GM18870 (cell line): ENCODE results near the gene COX8A.
A peak's percentile ranks its signal among the peaks of the same experiment; 100 is the strongest.
"Not testable (repeated sequence)": the region's sequence is repeated elsewhere in the genome, so short reads cannot be mapped to it uniquely, and the experiment has no call there.

Experiments used
- ATAC-seq: cut with Tn5 transposase; IDR thresholded peaks from one replicate; pipeline ENCODE4 v1.9.1; 2021; ENCODE audit warnings: moderate library complexity; ENCODE audit not compliant: unreplicated experiment

COX8A gene

DNA sequence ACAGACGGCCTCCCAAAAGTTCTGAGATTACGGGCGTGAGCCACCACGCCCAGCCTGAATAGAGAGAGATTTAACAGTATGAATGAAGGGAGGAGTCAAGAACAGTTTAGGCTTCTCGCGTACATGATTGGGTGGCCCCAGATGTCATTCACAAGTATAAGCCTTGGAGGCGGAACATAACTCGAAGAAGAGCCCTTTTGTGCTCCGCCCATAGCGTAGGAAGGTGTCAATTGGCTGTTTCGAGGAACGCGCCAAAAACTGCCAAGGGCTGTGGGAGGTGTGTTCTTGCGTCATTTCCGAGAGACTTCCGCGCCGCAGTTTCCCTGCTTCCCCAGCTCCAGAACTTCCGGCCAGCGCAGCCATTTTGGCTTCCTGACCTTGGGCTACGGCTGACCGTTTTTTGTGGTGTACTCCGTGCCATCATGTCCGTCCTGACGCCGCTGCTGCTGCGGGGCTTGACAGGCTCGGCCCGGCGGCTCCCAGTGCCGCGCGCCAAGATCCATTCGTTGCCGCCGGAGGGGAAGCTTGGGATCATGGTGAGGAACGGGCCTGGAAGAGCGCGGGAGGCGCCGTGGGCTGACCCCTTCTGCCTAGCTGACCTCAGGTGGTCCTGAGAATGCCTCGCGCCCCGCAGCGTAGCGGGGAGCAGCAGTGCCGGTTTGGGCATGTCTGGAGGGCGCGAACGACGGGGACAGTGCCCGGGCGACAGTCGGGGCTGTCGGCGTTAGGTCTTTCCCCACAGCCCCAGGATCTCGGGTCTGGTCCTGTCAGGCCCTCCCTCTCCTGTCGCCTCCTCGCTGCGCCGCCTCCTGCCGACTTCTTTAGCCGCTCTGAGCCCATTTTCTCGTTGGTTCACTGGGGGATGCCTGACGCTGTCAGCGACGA lies at the start of gene COX8A:
Gene COX8A, plus strand, starts transcription at position 362 of the 885 bp plus-strand sequence. Its CDS starts 61 bp downstream, at position 423.
- ATAC-seq: peak; percentile 96

DNA sequence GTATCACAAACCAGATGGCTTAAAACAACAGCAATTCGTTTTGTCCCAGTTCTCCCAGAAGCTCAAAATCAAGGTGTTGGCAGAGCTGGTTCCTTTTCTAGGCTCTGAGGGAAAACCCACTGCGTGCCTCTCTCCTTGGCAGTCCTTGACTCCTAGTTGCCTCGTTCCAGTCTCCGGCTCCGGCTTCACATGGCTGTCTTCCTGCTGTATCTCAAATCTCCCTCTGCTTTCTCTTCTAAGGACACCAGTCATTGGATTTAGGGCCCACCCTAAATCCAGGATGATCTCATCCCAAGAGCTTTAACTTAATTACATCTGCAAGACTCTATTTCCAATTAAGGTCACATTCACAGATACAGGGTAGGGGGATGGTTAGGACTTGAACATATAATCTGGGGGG lies 44.8 kb upstream of the COX8A start:
- no peak for ATAC-seq

DNA sequence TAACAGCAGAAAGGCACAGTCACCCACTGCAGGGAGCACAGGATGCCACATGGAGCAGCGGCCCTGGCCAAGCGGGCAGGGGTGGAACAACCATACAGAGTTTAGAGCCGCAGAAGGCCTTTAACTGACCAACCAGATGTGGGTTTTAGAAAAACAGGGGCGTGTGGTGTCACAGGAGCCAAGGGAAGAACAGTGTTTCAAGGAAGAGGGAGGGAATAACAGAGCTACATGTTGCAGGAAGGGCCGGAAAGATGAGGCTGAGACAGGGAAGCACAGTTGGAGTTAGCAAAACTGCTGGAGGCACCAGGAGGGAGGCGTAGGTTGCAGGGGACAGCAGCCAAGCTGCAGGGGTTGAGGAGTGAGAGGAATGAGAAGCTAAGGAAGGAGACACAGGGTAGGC lies 43.4 kb upstream of the COX8A start:
- no peak for ATAC-seq

- ATAC-seq: no peak
These were observed 42.5 kb upstream of the COX8A start for GRCh38 chr11:63931876-63932275.

DNA sequence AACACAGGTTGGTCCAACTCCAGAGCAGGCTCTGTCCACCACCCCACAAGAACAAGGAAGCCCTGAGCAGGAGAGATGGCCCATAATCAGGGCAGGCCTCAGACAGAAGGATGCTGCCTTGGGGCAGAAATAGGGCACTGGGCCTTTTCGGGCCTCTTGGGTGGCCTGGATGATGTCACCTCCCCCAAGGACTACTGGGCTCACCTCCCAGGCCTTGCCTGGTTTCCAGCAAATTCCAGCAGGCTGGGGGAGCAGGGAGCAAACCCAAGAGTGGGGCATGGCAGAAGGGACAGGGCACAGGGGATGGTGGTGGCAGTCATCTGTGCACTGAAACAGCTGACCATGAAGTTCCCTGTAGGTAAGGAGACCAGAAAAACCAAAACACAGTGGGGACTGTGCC lies 41.0 kb upstream of the COX8A start:
- no peak for ATAC-seq

GRCh38 chr11:63937713-63938478 lies 36.5 kb upstream of the COX8A start:
- peak; percentile 28 for ATAC-seq

DNA sequence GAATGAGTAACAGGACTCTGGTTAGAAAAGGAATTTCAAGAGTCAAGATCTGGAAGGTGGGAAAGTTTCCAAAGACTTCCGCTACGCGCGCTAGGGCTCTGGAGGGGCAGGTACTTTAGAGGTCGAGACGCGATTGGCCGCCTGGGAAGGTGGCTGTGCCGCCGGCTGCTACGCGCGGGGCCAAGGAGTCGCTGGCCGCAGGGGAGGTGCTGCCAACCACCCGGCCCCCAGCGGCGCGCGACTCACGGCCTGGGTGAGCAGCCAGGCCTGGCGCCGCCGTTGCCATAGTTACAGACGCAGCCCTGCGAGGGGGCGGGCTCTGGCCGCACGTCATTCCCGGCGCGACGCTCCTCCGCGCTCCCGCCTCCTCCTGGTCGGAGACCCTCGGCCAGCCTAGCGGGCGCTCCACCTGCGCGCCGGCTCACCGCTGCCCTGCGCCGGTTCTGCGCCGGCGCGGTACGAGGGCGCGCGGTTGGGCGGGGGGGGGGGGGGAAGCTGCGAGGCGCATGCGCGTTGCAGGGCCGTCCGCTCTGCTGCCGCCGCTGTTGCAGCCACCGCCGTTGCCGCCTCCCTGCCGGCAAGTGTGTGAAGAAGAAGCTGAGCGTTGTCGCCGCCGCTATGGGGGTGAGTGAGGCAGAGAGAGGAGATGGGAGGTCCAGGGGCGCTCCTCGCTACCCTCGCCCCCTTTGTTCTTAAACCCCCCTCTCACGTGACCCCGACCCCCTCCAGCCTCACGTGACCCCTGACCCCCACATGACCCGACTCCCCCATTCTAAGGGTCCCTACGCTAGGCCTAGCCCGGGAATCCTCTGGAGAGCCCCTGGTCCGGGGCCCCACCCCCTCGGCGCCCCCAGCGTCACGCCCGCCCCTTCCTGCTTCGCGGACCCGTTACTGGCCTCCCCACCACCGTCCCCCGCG lies 35.7 kb upstream of the COX8A start, which contains the start of gene NAA40:
Gene NAA40, plus strand, starts transcription at position 524 of the 918 bp plus-strand sequence. Its CDS starts 95 bp downstream, at position 619.
- ATAC-seq: peak; percentile 81

DNA sequence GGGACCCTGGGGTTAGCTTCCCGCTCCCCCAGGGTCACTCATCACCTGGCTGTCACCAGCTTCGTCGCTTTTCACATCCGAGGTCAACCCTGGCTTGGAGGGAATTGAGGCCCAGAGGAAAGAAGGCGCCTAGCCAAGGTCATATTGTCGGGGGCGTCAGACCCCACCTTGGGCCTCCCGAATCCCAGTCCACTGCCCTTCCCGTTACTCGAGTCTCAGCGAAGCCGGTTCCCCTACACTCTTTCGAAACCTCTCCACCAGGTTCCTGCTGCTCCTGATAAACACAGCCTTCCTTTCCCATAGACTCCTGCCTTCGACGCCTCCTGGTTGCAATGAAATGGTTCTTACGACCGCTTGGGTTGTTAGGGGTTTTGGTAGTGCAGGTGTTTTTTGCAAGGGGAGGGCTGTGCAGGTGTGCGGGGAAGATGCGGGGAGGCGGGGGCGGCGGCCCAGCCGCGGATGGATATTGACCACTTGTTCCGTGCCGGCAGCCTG lies 35.0 kb upstream of the COX8A start:
- ATAC-seq: no peak

GRCh38 chr11:63940786-63941185 lies 33.6 kb upstream of the COX8A start:
- no peak for ATAC-seq

GRCh38 chr11:63941901-63942300 lies 32.5 kb upstream of the COX8A start:
- ATAC-seq: no peak

DNA sequence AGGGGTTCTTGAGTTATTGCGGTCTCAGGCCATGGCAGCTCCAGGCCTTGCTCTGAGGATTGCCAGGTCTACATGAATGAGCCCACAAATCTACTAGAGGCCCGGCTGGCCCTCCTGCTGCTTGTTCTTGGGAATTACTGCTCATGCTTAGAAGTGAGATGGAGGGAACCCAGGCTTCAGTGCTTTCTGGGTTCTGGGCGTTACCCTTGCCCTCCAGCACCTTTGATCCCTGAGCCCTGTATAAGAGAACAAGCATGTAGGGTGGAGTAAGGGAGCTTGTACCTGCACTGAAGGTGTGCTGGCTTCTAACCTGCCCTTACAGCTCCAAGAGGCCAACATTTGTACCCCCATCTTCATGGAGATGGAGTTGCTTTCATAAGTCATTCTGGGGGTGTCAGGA lies 31.6 kb upstream of the COX8A start:
- no peak for ATAC-seq

DNA sequence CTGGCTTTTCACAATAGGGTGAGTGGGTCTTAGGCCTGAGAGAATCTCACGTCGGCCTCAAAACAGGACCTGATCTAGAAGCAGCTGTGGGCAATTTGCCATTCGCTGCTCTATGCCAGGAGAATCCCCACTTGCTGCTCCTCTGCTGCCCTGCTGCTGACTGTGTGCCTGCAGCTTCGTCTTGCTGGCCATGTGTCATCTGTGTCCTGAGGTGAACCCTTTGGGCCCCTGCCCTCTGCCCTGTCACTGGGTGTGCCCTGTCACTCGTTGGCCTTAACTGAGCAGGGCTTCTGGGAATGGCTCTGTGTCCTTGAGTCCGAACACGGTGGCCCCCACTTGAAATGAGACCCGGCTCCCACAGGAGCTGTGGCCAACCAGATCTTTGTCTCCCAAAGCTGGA lies 29.4 kb upstream of the COX8A start:
- no peak for ATAC-seq

GRCh38 chr11:63945477-63946163 lies 28.8 kb upstream of the COX8A start:
- ATAC-seq: no peak

- ATAC-seq: no peak
These were observed 22.5 kb upstream of the COX8A start for GRCh38 chr11:63951779-63952536.

- ATAC-seq: no peak
These were observed 21.9 kb upstream of the COX8A start for GRCh38 chr11:63952570-63952969.

- ATAC-seq: no peak
These were observed 16.4 kb upstream of the COX8A start for GRCh38 chr11:63958008-63958407.

GRCh38 chr11:63961608-63962412 lies 12.6 kb upstream of the COX8A start:
- no peak for ATAC-seq

DNA sequence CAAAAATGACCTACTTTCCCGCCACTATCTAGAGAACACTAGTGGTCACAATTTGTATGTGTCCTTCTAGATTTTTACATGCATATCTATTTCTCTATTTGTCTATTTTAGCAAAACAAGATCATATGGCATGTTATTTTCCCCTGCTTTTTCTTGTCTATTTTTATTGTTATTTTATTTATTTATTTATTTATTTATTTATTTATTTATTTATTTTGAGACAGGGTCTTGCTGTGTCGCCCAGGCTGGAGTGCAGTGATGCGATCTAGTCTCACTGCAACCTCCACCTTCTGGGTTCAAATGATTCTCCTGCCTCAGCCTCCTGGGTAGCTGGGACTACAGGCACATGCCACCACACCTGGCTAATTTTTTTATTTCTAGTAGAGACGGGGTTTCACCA lies 10.5 kb upstream of the COX8A start:
- not testable (repeated sequence) for ATAC-seq

DNA sequence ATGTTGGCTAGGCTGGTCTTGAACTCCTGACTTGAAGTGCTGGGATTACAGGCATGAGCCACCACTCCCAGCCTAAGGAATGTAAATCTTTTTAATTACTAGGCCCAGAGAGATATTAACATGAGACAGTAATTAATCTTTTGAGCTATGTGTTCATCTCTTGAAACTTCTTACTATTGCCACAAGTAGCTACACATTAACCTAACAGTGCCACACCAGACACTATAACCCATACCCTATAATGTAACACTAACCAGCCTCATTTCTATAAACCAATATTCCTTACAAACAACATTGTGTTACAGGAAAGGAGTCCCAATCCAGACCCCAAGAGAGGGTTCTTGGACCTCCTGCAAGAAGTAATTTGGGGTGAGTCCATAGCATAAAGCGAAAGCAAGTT lies 8.0 kb upstream of the COX8A start:
- ATAC-seq: no peak
